Panc1 (cell line): ENCODE data around the gene CD9. TPM values are rescaled to one million over a fixed set of nuclear protein-coding genes. Genes with fewer than 3 reads are reported as not detected.

Source experiments
- ATAC-seq: fragments of 200-7000 bp; cut with Tn5 transposase; 2 replicates; pipeline ENCODE4 v1.9.1; 2020; ENCODE audit warnings: mild to moderate bottlenecking, moderate library complexity
- BruUV-seq: library from RNA; stranded (reverse); fragments of 400-500 nt; replicated peaks from 2 replicates; lab custom pipeline; 2021; lab: Mats Ljungman, UMichigan
- CTCF ChIA-PET: fragments of 300-600 bp; sonication (Branson Sonifier 250); formaldehyde crosslinking; loops from one replicate; lab custom pipeline; 2022; ENCODE audit warnings: antibody characterized with exemption; lab: Charles Lee
- POLR2A ChIA-PET: fragments of 300-600 bp; sonication (Branson Sonifier 250); formaldehyde crosslinking; loops from one replicate; lab custom pipeline; 2022; ENCODE audit warnings: antibody characterized with exemption; lab: Charles Lee
- DNase-seq: peaks from one replicate; pipeline ENCODE4 v3.0.0-alpha.2; 2010; ENCODE audit warnings: low read depth, low spot score
- H3K27ac ChIP-seq: 2 replicates; pipeline ENCODE4 v1.5.1; 2011; ENCODE audit warnings: mild to moderate bottlenecking, low read length, inconsistent platforms
- H3K27me3 ChIP-seq: fragments of 200-500 bp; sonication (Bioruptor generic); 2 replicates; pipeline ENCODE4 v1.6.0; 2014; ENCODE audit warnings: low read length, inconsistent platforms; ENCODE audit not compliant: control insufficient read depth, insufficient read depth
- H3K36me3 ChIP-seq: fragments of 200-500 bp; sonication (Bioruptor generic); 2 replicates; pipeline ENCODE4 v1.5.1; 2014; ENCODE audit warnings: inconsistent platforms, mild to moderate bottlenecking, low read length, moderate library complexity; ENCODE audit not compliant: control insufficient read depth, insufficient read depth
- H3K4me1 ChIP-seq: 2 replicates; pipeline ENCODE4 v1.5.1; 2011; ENCODE audit warnings: inconsistent platforms, mild to moderate bottlenecking, low read length, moderate library complexity; ENCODE audit not compliant: control insufficient read depth, insufficient read depth
- H3K4me3 ChIP-seq, 2 experiments: 2 replicates each; pipeline ENCODE4 v1.5.1; 2011 to 2012; ENCODE audit warnings: low read depth in 2 of 2, low read length in 2 of 2, mild to moderate bottlenecking in 2 of 2, inconsistent platforms in 1 of 2, moderate library complexity in 1 of 2
- H3K9me3 ChIP-seq: fragments of 200-500 bp; sonication (Bioruptor generic); 2 replicates; pipeline ENCODE4 v1.5.1; 2014; ENCODE audit warnings: low read depth, mild to moderate bottlenecking, inconsistent platforms, low read length, moderate library complexity; ENCODE audit not compliant: control insufficient read depth, insufficient read depth
- CTCF ChIP-seq: fragments of 450-650 bp; IDR thresholded peaks from 2 replicates; pipeline ENCODE4 v1.5.1; 2017; ENCODE audit warnings: mild to moderate bottlenecking
- POLR2AphosphoS5 ChIP-seq: IDR thresholded peaks from 2 replicates; pipeline ENCODE4 v1.6.1; 2012; ENCODE audit warnings: mild to moderate bottlenecking, low read depth, low read length, moderate library complexity
- REST ChIP-seq, 2 experiments: IDR thresholded peaks; 2 replicates each; pipeline ENCODE4 v1.6.1; 2011 to 2012; ENCODE audit warnings: low read depth in 2 of 2, control low read depth in 1 of 2, low read length in 1 of 2, mild to moderate bottlenecking in 1 of 2, moderate library complexity in 1 of 2; ENCODE audit not compliant: insufficient read depth in 1 of 2
- SIN3A ChIP-seq: IDR thresholded peaks from 2 replicates; pipeline ENCODE4 v1.6.1; 2012; ENCODE audit warnings: low read depth, mild to moderate bottlenecking, low read length, moderate library complexity, borderline replicate concordance; ENCODE audit not compliant: insufficient read depth
- TCF7L2 ChIP-seq: IDR thresholded peaks from 2 replicates; pipeline ENCODE4 v1.6.1; 2011; ENCODE audit warnings: mild to moderate bottlenecking, low read depth, low read length, inconsistent platforms
- in situ Hi-C: cut with HindIII; loops from 2 replicates; pipeline ENCODE4 v1.10.0; 2016; ENCODE audit warnings: low sequenced_read_pairs, low pct_unique_long_range_greater_than_20kb
- intact Hi-C: fragments of 100-400 bp; cut with micrococcal nuclease; formaldehyde crosslinking; loops from one replicate; pipeline ENCODE4 v1.10.0; 2022; ENCODE audit not compliant: unreplicated experiment
- total RNA-seq: library from RNA; stranded (reverse); gene quantifications from one replicate; pipeline ENCODE4 v1.2.1, GENCODE V29; 2021; ENCODE audit not compliant: unreplicated experiment

CD9 gene
- total RNA-seq, 1 experiment from 2014 or later = 103 TPM

- Histone ChIP-seq H3K9me3 (no peaks in the 10 kb centered on the region), H3K4me3 (no peak overlapping the region), H3K27me3 (no peaks in the 10 kb centered on the region), H3K36me3 (no peaks in the 10 kb centered on the region), H3K4me1 (no peaks in the 10 kb centered on the region), H3K27ac (no peak overlapping the region)
- no TSS peak for BruUV-seq
- in situ Hi-C loops (no loop called here), intact Hi-C loops (no loop called here)
- no peak for TF ChIP-seq CTCF
- no peak for TF ChIP-seq TCF7L2
- no peak for TF ChIP-seq SIN3A
- no peak for TF ChIP-seq POLR2AphosphoS5
- no peak for TF ChIP-seq REST (IDR thresholded peaks at IDR 0.05; ENCODE audit: insufficient read depth in 1 of 2, low read depth in 2 of 2, low read length in 1 of 2)
- CTCF ChIA-PET = no interaction called here
- POLR2A ChIA-PET = no interaction called here
- ATAC-seq (no peak), DNase-seq (no peak)
Measured at GRCh38 chr12:6268484-6269157, 68.4 kb downstream of the CD9 start.

GRCh38 chr12:6269986-6270385, 69.8 kb downstream of the CD9 start:
- no peak overlapping the region for H3K27ac ChIP-seq
- no peaks in the 10 kb centered on the region for H3K9me3 ChIP-seq
- TF ChIP-seq POLR2AphosphoS5 = no peak
- TF ChIP-seq TCF7L2 = no peak
- intact Hi-C loops = no loop called here
- no peak overlapping the region for H3K4me3 ChIP-seq
- H3K27me3 ChIP-seq = no peaks in the 10 kb centered on the region
- ATAC-seq (no peak), DNase-seq (no peak)
- no peaks in the 10 kb centered on the region for H3K36me3 ChIP-seq
- no TSS peak for BruUV-seq
- no peaks in the 10 kb centered on the region for H3K4me1 ChIP-seq
- ChIA-PET POLR2A (interaction anchor here (0.7 kb wide), 1 partner anchor 76 kb away, joined by 17 read pairs; no protein-coding TSS in a partner anchor), CTCF (no interaction called here)
- in situ Hi-C loops = no loop called here

- DNase-seq (no peak), ATAC-seq (no peak)
- no peaks in the 10 kb centered on the region for H3K9me3 ChIP-seq
- H3K4me1 ChIP-seq = no peaks in the 10 kb centered on the region; the same call in 1 of the 2 replicates
- H3K36me3 ChIP-seq = no peaks in the 10 kb centered on the region
- H3K27ac ChIP-seq = no peak overlapping the region
- no peak overlapping the region for H3K4me3 ChIP-seq
- TF ChIP-seq POLR2AphosphoS5 = no peak
- TF ChIP-seq TCF7L2 = no peak
- TF ChIP-seq SIN3A = no peak
- TF ChIP-seq CTCF = no peak
- no peak for TF ChIP-seq REST (IDR thresholded peaks at IDR 0.05; ENCODE audit: insufficient read depth in 1 of 2, low read depth in 2 of 2, low read length in 1 of 2)
- H3K27me3 ChIP-seq = no peaks in the 10 kb centered on the region
- intact Hi-C loops (no loop called here), in situ Hi-C loops (no loop called here)
- ChIA-PET POLR2A (no interaction called here), CTCF (interaction anchor here (0.5 kb wide), 1 partner anchor 41 kb away, joined by 4 read pairs; no protein-coding TSS in a partner anchor)
- no TSS peak for BruUV-seq
Measured at GRCh38 chr12:6271281-6271680, 71.1 kb downstream of the CD9 start.
